Caki2 (cell line): ENCODE measurements around the gene NLGN2. TPM values are rescaled to one million over a fixed set of nuclear protein-coding genes. Genes with fewer than 3 reads are reported as not detected.

Experiments
- DNase-seq: peaks from one replicate; pipeline ENCODE4 v3.0.0-alpha.2; 2015; ENCODE audit warnings: low read depth
- in situ Hi-C: cut with HindIII; loops from 2 replicates; pipeline ENCODE4 v1.10.0; 2016; ENCODE audit warnings: low sequenced_read_pairs, low pct_unique_long_range_greater_than_20kb, mixed read lengths
- total RNA-seq: library from RNA; depleted of rRNA; stranded (reverse); fragments of >200 nt; shearing (Covaris generic); gene quantifications from 2 replicates; pipeline ENCODE4 v1.2.3, GENCODE V29; 2014; ENCODE audit warnings: low replicate concordance

NLGN2 gene
- total RNA-seq, 1 experiment from 2014 or later: 1.1 TPM

DNA sequence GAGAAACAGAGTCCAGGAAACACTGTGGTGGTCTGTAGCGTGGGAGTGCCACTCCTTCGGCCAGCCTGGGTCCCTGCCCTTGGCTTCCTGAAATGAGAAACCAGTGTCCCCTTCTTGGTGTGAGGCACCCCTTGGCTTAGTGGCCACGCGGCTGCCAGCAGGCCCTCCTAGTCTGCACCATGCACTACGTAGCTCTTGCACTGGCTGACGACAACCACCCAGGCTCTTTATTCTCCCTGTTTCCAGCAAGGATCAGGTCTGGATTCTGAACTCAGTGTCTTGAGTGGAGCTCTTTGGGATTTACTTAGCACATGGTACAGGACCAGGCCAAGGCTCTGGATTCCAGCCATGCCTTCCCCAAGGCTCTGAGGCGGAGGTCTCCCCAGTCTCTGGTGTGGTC is 19.9 kb downstream of the NLGN2 start:
- no peak for DNase-seq
- in situ Hi-C loops: no loop called here

DNA sequence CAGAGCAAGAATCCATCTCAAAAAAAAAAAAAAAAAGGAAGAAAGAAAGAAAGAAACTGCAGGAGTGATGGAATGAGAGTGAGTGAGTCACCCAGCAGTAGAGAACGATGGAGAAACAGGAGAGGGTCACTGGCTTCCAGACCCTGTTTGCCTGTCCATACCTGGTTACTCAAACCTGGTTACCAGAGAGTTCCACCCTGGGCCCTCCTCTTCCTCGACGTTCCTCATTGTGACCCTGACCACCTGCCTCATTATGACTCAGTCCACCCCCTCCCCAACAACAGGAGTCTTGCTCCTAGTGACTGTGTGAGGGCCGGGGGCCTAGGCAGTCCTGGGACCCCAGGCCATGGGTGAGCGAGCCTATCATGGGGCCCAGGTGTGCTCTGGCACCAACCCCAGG is 20.9 kb downstream of the NLGN2 start, which contains the start of gene SPEM3:
Gene SPEM3 (plus strand): TSS at position 301 of the 400 bp plus-strand sequence. CDS start 46 bp downstream, at position 347.
- in situ Hi-C loops: no loop called here
- DNase-seq: no peak

GRCh38 chr17:7429722-7430121 is 22.1 kb downstream of the NLGN2 start:
- in situ Hi-C loops: no loop called here
- no peak for DNase-seq

DNA sequence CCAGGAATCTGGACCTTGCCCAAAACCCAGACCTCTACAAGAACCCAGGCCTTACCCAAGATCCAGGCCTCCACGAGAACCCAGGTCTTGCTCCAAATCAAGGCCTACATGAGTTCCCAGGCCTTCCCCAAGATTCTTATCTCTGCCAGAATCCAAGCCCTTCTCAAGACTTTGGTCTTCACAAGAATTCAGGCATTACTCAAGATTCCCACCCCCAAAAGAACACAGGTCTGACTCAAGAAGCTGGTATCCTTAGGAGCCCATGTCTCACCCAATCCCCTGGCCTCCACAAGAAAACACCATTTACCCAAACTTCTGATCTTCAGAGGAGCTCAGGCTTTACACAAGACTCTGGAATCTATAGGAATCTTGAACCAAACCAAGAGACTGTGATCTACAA is 23.6 kb downstream of the NLGN2 start:
- DNase-seq: no peak
- in situ Hi-C loops: no loop called here

DNA sequence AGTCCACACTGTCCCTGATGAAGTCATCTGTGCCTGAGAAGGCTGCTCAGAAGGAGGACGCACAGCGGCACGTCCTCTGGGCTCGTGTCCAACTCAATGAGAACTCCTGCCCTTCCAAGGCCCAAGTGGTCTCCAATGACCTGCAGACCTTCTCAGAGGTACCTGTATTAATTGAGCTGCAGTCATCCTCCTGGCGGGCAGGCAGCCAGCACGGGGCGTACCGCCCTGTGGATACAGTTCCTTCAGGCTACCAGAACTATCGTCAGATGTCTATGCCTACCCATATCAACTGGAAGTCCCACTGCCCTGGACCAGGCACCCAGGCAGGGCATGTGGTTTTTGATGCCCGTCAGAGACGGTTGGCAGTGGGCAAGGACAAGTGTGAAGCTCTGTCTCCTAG is 24.7 kb downstream of the NLGN2 start:
- in situ Hi-C loops: no loop called here
- no peak for DNase-seq

GRCh38 chr17:7435676-7436555 is 28.3 kb downstream of the NLGN2 start:
- no peak for DNase-seq
- in situ Hi-C loops: no loop called here

DNA sequence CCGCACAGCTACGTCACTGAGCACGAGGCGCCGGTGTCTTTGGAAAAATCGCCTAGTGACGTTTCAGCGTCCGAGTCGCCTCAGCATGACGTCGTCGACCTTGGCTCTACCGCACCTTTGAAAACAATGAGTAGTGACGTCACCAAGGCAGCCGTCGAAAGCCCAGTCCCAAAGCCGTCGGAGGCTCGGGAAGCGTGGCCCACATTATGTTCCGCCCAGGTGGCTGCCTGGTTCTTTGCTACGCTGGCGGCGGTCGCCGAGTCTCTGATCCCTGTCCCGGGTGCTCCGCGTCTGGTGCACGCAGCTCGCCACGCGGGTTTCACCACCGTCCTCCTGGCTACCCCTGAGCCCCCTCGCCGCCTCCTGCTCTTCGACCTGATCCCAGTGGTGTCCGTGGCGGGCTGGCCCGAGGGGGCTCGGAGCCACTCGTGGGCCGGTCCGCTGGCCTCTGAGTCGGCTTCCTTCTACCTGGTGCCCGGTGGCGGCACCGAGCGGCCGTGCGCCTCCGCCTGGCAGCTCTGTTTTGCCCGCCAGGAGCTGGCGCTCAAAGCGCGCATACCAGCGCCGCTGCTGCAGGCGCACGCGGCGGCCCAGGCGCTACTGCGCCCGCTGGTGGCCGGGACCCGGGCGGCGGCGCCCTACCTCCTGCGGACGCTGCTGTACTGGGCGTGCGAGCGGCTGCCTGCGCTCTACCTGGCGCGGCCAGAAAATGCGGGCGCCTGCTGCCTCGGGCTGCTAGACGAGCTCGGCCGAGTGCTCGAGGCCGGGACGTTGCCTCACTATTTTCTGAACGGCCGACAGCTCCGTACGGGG is 29.1 kb downstream of the NLGN2 start:
- DNase-seq: peak; percentile 64
- in situ Hi-C loops: no loop called here

- in situ Hi-C loops: no loop called here
- DNase-seq: no peak
Observed at GRCh38 chr17:7437369-7437863, 29.8 kb downstream of the NLGN2 start.

DNA sequence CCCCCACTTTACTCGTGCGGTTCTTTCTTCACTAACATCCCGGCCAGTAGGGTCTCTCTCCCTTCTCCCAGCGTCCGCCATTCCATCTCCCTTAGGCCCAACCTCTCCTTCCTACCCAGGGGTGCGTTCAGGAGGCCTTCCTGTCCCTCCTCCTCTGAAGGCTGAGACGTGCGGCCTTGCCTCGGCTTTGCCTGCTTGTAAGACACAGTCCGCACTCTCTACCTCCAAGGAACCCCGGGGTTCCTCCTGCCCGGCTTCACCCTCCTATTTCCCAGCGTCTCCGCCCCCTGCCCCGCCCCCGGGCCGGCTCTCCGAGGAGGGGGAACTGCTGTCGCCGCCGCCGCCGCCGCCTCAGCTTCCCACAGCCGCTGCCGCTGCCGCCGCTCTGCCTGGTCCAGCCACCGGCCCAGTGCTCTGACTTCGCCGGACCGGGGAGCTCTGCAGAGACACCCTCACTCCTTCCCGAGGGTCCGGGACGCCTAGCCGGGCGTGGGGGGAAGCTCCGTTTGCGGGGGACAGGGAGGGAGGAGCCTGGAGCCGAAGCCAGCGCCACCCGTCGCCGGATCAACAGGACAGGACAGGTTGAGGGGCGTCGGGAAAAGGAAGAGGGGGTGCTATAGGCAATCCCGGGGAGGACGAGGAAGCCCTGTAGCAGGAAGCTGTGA is 30.4 kb downstream of the NLGN2 start:
- no peak for DNase-seq
- in situ Hi-C loops: no loop called here

GRCh38 chr17:7438656-7439460 is 31.2 kb downstream of the NLGN2 start:
- DNase-seq: no peak
- in situ Hi-C loops: no loop called here

GRCh38 chr17:7439462-7440112 is 31.9 kb downstream of the NLGN2 start, which contains the start of gene FGF11:
Gene FGF11 (plus strand): TSS chr17:7439512. CDS start chr17:7439621, 109 bp downstream.
- DNase-seq: no peak
- in situ Hi-C loops: no loop called here

DNA sequence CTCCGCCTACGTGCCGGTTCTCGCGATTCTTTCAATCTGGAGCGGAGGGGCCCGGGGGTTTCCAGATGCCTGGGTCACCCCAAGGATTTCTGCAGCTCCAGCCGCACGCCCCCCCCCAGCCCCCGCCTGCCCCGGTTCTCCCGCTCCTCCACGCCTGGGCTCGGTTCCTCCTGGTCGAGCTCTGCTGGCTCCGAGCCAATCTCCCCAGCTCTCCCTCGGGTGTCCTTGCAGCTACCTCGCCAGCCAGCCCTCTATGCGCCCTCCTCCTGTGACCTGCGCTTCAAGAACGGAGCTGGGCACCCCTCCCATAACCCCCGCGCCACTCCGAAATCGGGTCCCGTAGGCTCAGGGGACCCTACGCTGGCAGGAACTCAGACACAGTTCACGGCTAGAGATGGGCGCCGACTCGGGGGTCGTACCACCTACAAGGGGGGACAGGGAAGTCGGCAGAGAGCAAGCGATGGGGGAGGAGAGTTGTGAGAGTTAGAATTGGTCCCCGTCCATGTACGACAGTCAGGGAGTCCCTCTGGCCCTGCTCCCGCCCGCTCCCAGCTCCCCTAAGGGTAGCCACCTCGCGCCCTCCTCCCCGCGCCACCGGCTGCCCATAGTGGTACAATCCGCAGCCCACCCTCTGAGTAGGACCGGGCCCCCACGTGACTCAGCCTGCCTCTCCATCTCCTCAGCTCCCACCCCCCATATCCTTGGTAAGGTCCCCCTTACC is 32.6 kb downstream of the NLGN2 start:
- DNase-seq: no peak
- in situ Hi-C loops: no loop called here

- in situ Hi-C loops: no loop called here
- DNase-seq: no peak
Observed at GRCh38 chr17:7440834-7441195, 33.2 kb downstream of the NLGN2 start.

DNA sequence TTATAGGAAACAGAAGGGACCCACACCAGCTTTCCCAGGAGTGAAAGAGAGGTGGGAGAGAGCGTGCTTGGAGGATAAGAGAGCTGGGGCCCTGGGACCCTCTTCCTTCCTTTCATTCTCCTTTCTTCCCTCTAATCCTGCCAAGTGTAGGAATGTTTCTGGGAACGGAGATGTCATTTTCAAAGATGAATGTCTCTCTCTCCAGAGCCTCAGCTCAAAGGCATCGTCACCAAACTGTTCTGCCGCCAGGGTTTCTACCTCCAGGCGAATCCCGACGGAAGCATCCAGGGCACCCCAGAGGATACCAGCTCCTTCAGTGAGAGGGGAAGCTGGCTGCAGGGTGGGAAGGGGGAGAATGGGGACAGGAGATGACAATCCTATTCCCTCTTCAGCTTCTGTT is 33.6 kb downstream of the NLGN2 start:
- DNase-seq: no peak
- in situ Hi-C loops: no loop called here

GRCh38 chr17:7442142-7442541 is 34.5 kb downstream of the NLGN2 start:
- no peak for DNase-seq
- in situ Hi-C loops: no loop called here

DNA sequence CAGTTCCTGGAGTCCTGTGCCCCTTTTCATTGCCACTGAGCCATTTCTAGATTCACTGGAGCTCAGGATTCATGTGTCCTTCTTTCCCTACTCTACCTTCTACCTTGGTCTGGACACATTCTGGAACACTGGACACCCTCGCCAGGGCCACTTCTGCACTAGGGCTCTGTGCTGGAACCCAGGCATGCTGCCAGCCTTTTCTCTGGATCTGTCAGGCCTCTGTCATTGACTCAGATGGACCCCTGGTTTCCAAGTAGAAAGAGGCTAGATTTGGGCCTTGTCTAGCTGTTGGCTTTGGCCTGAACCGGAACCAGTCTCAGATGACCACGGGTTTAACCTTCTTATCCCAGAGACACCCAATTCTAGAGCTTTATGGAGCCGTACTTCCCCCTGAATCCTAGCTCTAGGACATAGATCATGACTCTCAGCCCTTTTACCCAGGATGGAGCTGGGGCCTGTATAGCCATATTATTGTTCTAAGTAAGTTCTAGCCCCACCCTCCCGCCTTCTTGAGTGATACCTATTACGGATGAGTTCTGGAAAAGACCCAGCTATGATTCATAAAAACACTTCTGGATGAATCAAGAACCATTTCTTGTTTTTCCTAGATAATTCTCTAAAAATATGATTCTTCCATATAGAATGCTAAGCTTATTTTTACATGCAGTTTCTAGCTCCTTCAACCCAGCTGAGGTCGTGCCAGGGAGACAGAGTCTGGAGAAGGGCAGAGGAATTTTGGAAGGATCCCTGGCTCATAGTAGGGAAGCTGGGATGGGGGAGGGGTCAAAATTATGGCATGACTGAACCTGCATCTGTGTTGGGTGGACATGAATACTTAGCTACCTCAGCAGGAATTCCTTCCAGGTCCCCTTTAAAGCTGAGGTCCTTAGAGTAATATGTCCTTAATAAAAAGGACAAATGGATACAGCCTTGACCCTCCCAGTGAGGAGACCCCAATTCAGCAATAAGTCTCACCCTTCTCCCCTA is 36.1 kb downstream of the NLGN2 start:
- no peak for DNase-seq
- in situ Hi-C loops: no loop called here
